Peyer's patch (tissue), 4 donors: Measurements from ENCODE around the gene GPRC5A. TPM values are rescaled to one million over a fixed set of nuclear protein-coding genes. Genes with fewer than 3 reads are reported as not detected.

Experiments
- DNase-seq, 3 donors: peaks; one replicate each; pipeline ENCODE4 v3.0.0-alpha.2; 2017 to 2019
- H3K27ac ChIP-seq, 4 donors: fragments of 200-600 bp; sonication (generic); one replicate each; pipeline ENCODE4 v1.5.1; 2016 to 2019
- H3K27me3 ChIP-seq, 2 donors: fragments of 200-600 bp; sonication (generic); one replicate each; pipeline ENCODE4 v1.5.1; 2019
- H3K36me3 ChIP-seq, 3 donors: fragments of 200-600 bp; sonication (generic); one replicate each; pipeline ENCODE4 v1.5.1; 2016 to 2019
- H3K4me1 ChIP-seq, 4 donors: fragments of 200-600 bp; sonication (generic); one replicate each; pipeline ENCODE4 v1.5.1; 2016 to 2019
- H3K4me3 ChIP-seq, 4 donors: fragments of 200-600 bp; sonication (generic); 1 replicate in 3 of 4; 2 replicates in 1 of 4; pipeline ENCODE4 v1.5.1; 2016 to 2019; ENCODE audit warnings: mild to moderate bottlenecking in 1 of 4
- H3K9me3 ChIP-seq, 4 donors: fragments of 200-600 bp; sonication (generic); one replicate each; pipeline ENCODE4 v1.5.1; 2016 to 2019; ENCODE audit warnings: mild to moderate bottlenecking in 1 of 4
- CTCF ChIP-seq, 6 experiments: fragments of 450-650 bp in 4 of 6; fragments of 200-600 bp in 2 of 6; sonication (generic) in 1 of 6; IDR thresholded peaks; one replicate each; pipeline ENCODE4 v1.5.1; 2017 to 2019; ENCODE audit warnings: antibody characterized with exemption in 6 of 6, mild to moderate bottlenecking in 3 of 6, moderate library complexity in 1 of 6
- POLR2A ChIP-seq, 2 donors: fragments of 450-650 bp; IDR thresholded peaks; one replicate each; pipeline ENCODE4 v1.5.1; 2017; ENCODE audit warnings: antibody characterized with exemption in 2 of 2, mild to moderate bottlenecking in 2 of 2, moderate library complexity in 2 of 2
- total RNA-seq, 4 donors: library from RNA; depleted of rRNA; stranded (reverse); fragments of >200 nt; gene quantifications; one replicate each; pipeline ENCODE4 v1.1.0, GENCODE V29; 2016

Gene GPRC5A
- total RNA-seq, 4 donors from 2014 or later, result 16.5 to 106 (median 91.1) TPM

GRCh38 chr12:12891881-12892355, 556 bp downstream of the GPRC5A start:
- peak overlapping the region in 3 of 4 donors; percentile 69 to 96 (median 86) for H3K27ac ChIP-seq
- H3K9me3 ChIP-seq, result no peaks in the 10 kb centered on the region
- DNase-seq, result no peak
- H3K36me3 ChIP-seq, result no peaks in the 10 kb centered on the region
- no peaks in the 10 kb centered on the region for H3K4me1 ChIP-seq
- H3K27me3 ChIP-seq, result no peaks in the 10 kb centered on the region
- no peak for TF ChIP-seq POLR2A (IDR thresholded peaks at IDR 0.05)
- peak overlapping the region in 3 of 4 donors; percentile 32 to 60 (median 55) for H3K4me3 ChIP-seq

GRCh38 chr12:12892681-12893141, 1.3 kb downstream of the GPRC5A start:
- H3K4me1 ChIP-seq, result no peaks in the 10 kb centered on the region
- peak overlapping the region in 3 of 4 donors; percentile 69 to 96 (median 86) for H3K27ac ChIP-seq
- DNase-seq, result peak in 1 of 3 donors; percentile 63
- H3K27me3 ChIP-seq, result no peaks in the 10 kb centered on the region
- no peaks in the 10 kb centered on the region for H3K9me3 ChIP-seq
- peak overlapping the region in 3 of 4 donors; percentile 32 to 60 (median 55) for H3K4me3 ChIP-seq
- TF ChIP-seq POLR2A (IDR thresholded peaks at IDR 0.05), result no peak
- TF ChIP-seq CTCF (IDR thresholded peaks at IDR 0.05), result no peak
- no peaks in the 10 kb centered on the region for H3K36me3 ChIP-seq

- peak overlapping the region in 2 of 4 donors; percentile 55 to 60 for H3K4me3 ChIP-seq
- H3K4me1 ChIP-seq, result no peaks in the 10 kb centered on the region
Measured at GRCh38 chr12:12893438-12893837, 2.1 kb downstream of the GPRC5A start.

DNA sequence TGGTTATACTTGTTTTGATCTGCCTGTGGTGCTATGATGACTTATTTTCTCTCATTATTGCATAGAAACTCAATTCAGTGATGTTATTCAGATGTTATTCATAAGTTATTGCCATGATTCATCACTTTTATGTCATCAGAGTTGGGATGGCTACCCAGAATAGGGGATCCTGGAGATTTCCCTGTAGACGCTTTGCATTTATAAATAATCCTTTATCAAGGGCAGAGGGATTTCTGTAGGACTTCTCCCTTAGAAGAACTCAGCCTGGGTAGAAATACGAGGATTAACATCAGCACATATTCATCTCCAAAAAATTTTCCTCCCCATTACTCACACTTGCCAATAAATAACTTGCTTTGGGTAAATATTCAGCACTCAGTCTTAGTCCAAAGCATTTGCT, 4.9 kb downstream of the GPRC5A start:
- Histone ChIP-seq H3K27ac (no peak overlapping the region), H3K4me1 (peaks cover 0 to 14% (median 0%) of the 10 kb centered on the region in 4 donors), H3K9me3 (no peaks in the 10 kb centered on the region), H3K36me3 (no peaks in the 10 kb centered on the region), H3K27me3 (no peaks in the 10 kb centered on the region), H3K4me3 (no peak overlapping the region)
- TF ChIP-seq POLR2A (IDR thresholded peaks at IDR 0.05), result no peak
- TF ChIP-seq CTCF (IDR thresholded peaks at IDR 0.05), result no peak
- DNase-seq, result no peak

More at GRCh38 chr12:12893438-12893837, 2.1 kb downstream of the GPRC5A start:
- no peaks in the 10 kb centered on the region for H3K36me3 ChIP-seq
- no peaks in the 10 kb centered on the region for H3K27me3 ChIP-seq
- TF ChIP-seq CTCF (IDR thresholded peaks at IDR 0.05), result no peak
- H3K27ac ChIP-seq, result peak overlapping the region in 2 of 4 donors; percentile 86 to 96
- DNase-seq, result no peak
- no peaks in the 10 kb centered on the region for H3K9me3 ChIP-seq

DNA sequence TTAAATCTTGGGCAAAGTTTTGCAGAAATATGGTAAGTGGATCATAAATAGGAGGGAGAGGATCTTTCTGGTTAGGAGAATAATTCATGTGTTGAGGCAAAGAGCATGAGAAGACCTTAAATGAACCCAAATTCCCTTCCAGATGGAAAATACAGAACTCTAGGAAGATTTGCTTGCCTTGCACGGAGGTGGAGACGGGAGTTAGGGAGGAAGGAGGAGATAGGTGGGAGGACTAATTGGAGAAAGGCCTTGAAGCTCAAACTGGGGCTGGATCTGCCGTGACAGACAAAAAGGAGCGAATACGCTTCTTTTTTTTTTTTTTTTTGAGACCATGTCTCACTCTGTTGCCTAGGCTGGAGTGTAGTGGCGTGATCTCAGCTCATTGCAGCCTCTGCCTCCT, 5.9 kb downstream of the GPRC5A start:
- peaks cover 0 to 16% (median 0%) of the 10 kb centered on the region in 4 donors for H3K4me1 ChIP-seq
- no peaks in the 10 kb centered on the region for H3K9me3 ChIP-seq
- no peak overlapping the region for H3K4me3 ChIP-seq
- H3K36me3 ChIP-seq, result no peaks in the 10 kb centered on the region
- no peak for TF ChIP-seq CTCF (IDR thresholded peaks at IDR 0.05)
- TF ChIP-seq POLR2A (IDR thresholded peaks at IDR 0.05), result no peak
- H3K27ac ChIP-seq, result no peak overlapping the region
- H3K27me3 ChIP-seq, result no peaks in the 10 kb centered on the region
- DNase-seq, result no peak

DNA sequence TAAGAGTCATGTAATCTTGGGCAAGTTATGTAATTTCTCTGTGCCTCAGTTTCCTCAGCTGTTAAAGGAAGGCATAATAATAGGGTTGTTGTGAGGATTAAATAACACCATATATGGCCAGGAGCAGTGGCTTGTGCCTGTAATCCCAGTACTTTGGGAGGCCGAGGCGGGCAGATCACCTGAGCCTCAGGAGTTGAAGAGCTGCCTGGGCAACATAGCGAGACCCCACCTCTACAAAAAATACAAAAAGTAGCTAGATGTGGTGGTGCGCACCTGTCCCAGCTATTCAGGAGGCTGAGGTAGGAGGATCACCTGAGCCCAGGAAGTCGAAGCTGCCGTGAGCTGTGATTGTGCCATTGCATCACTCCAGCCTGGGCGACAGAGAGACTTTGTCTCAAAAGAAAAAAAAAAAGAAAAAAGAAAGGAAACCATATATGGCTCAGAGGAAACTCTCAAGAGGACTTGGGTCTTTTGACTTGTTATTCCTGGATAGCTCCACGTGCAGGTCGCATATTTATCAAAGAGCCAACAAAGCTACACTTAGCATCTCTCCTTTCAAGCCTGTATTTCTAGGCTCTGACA, 6.9 kb downstream of the GPRC5A start:
- no peak for TF ChIP-seq CTCF (IDR thresholded peaks at IDR 0.05)
- no peak for TF ChIP-seq POLR2A (IDR thresholded peaks at IDR 0.05)
- H3K27ac ChIP-seq, result no peak overlapping the region

More for the DNA sequence above, 6.9 kb downstream of the GPRC5A start:
- peaks cover 0 to 23% (median 1%) of the 10 kb centered on the region in 4 donors for H3K4me1 ChIP-seq
- no peaks in the 10 kb centered on the region for H3K27me3 ChIP-seq
- H3K36me3 ChIP-seq, result no peaks in the 10 kb centered on the region
- no peaks in the 10 kb centered on the region for H3K9me3 ChIP-seq
- no peak overlapping the region for H3K4me3 ChIP-seq
- no peak for DNase-seq
